HK-2 (cell line): ENCODE measurements around the gene AK9.
"Not testable (repeated sequence)": the region's sequence is repeated elsewhere in the genome, so short reads cannot be mapped to it uniquely, and the experiment has no call there.

Source experiments
- DNase-seq: peaks from one replicate; pipeline ENCODE4 v3.0.0-alpha.2; 2018; ENCODE audit not compliant: unreplicated experiment

AK9 gene

DNA sequence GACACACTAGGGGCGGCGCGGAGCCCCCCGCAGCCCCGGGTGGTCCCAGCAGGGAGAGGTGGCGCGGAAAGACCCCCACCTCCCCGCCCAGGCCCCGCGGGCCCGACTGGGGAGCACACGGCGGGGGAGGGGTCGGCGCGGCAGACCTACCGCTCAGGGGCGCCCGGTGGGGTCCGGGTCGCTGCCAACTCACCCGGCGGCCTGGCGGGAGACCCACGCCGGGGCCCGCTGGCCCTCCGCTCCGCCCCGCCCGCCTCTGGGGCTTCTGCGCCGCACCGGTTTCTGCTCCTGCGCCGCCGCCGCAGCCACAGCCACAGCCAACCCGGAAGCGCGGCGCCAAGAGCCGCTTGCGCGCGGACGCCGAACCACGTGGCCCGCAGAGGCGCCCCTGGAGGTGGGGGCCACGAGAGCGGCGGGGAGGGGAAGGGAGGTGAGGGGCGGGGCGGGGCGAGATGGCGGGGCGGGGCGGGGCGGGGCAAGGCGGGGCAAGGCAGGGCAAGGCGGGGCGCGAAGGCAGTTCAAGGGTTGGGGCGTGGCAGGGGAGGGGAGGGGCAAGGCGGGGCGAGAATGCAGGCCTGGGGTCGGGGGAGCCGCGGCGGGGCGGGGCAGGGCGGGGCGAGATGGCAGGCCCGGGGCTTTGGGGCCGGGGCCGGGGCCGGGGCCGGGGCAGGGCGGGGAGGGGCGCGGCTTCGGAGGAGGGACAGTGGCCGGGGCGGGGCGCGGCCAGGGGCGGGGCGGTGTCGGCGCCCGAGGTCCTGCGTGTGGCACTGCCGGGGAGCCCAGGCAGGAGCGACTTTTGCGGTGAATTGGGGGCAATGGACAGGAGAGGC is 207.9 kb downstream of the AK9 start, which contains the start of gene ZBTB24:
ZBTB24 (minus strand) TSS at position 315 of the 830 bp plus-strand sequence. CDS start 1,193 bp downstream, outside the sequence.
- DNase-seq: peak; percentile 91

DNA sequence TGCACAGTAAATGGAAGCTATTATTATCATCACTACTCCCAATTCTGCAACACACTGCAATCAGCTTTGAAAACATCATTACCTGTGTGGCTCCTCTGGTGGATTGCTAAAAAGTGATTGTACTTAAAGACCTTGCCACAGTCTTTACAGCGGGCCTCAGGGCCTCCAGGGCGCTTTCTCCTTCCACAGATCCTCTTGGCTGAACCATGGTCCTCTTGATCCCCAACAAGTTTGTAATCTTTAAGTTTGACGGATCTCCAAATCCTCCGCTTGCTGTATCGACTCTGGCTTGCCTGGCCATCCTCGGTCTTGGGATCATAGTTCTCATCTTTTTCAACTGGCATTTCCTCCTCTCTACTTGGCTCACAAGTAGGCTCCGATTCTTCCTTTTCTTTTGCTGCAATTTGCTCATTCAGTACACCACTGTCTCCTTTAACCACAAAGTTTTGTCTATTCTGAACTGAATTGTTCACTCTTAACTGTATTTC is 210.0 kb downstream of the AK9 start:
- no peak for DNase-seq

DNA sequence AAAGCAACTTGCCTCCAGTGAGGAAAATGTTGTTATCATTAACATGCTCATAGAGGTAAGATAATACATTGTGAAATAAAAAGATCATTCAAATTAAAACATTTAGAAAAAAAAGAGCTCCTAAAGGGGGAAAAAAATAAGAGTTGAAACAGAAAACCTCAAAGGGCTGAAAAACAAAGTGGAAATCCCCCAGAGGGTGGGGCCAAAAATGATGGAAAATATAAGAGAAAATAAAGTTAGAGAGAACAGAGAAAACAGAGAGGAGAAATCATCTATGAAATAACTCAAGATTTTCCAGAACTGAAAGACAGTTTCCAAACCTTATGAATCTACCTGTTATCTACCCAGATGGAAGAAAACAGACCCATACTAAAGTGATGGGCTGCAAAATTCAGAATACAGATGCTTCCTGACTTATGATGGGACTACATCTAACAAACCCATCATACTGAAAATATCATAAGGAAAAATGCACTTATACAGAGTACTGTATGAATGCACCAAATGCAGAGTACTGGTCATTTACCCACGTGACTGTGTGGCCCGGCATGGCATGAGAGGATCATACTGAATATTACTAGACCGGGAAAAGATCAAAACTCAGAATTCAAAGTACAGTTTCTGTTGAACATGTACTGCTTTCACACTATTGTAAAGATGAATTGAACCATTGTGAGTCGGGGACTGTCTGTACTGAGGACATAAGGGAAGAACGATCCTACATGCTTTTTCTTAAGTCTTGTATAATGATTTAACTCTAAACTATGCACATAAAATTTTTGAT is 212.0 kb downstream of the AK9 start:
- no peak for DNase-seq

DNA sequence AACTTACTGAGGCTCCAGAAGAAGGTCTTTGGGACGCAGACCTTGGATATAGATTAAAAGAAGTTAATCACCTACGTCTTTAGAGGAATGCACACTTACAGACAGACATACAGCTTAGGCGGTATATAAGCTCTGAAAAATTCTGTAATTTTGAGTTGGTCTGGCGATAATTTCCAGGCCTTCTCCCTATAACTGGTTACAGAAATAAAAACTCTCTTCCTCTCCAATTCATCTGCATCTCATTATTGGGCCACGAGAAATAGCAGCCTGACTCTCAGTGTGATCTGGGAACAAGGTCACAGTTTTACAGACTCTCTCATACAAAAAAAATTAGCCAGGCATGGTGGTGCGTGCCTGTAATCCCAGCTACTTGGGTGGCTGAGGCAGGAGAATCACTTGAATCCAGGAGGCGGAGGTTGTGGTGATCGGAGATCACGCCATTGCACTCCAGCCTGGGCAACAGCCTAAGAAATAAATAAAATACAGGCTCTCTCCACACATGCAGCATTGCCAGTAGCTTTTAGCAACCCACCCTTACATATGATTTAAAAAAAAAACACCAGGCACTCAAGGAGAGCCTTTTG is 212.7 kb downstream of the AK9 start:
- no peak for DNase-seq

- DNase-seq: no peak
Measured at GRCh38 chr6:109477725-109478124, 213.3 kb downstream of the AK9 start.

DNA sequence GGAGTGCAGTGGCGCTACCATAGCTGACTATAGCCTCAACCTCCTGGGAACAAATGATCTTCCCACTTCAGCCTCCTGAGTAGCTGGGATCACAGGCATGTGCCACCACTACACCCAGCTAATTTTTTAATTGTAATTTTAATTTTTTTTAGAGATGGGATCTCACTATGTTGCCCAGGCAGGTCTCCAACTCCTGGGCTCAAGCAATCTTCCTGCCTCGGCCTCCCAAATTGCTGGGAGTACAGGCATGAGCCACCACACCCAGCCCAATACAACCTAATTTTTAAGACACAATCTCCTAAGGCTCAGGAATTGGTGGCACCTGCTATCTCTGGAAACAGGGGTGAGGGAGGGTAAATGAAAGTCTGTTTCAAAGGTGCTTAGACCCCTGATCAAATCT is 213.8 kb downstream of the AK9 start:
- DNase-seq: no peak

DNA sequence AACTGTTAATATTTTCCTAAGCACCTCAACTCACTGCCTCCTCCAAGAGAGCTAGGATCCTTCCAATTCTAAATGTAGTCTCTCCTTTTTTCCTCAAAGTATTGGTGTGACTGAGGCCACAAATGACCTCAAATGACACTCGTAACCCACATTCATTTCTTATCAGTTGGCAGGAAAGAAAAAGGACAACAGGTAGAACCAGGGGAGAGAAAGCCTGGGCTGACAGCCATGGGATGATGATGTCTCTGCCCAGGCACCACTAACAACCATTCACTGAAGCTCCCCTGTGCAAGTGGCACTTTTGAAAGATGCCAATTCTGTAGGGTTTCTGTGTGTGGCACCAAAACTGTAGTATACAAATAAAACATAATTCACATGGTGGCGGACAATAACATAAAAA is 215.4 kb downstream of the AK9 start:
- DNase-seq: no peak

- no peak for DNase-seq
Measured at GRCh38 chr6:109474995-109475394, 216.0 kb downstream of the AK9 start.

DNA sequence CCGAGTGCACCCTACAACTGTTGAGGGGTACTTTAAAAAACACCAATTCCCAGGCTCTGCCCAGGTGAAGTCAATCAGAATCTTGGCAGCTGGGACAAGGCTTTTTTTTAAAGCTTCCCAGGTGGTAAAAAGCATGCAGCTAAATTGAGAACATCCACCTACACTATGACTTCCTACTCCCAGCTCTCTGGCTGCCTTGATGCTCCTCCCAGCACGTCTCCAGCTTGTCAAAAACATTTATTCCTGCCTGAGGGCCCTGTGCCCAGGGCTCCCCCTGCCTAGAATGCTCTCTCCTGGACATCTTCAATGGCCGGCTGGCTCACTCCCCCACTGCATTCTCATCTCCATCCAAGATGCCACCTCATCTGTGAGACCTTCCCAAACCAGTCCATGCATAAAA is 217.9 kb downstream of the AK9 start:
- DNase-seq: no peak

- DNase-seq: no peak
Measured at GRCh38 chr6:109472132-109472995, 218.6 kb downstream of the AK9 start.

DNA sequence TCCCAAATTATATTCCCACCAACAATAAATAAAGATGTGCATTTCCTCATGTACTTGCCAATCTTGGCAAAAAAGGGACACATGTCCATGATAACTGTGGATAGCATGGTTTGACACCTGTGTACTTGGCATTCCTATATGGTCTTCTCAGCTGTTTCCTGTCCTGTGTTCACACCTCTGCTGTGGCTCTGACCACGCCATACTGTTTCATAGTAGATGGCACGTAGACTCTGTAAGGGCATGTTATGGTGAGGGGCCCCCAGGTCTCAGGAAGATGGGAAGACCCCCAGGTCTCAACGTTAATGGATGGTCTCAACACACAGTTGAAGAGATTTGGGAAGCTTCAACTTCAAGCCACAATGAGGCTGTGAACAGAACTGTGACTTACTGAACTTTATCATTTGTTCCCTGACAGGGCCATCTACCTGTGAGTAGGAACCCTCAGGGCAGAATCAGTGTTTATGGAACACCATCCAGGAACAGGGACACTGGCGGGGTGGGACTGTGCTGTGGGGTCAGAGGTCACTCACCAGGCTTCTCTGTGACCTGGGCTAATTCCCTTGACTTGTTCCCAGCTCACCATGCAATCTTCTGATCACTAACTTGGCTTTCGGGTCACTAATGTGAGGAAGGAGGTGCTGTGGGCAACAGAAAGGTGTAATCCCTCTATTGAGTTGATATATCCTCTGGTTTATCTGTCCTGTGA is 219.7 kb downstream of the AK9 start:
- no peak for DNase-seq

DNA sequence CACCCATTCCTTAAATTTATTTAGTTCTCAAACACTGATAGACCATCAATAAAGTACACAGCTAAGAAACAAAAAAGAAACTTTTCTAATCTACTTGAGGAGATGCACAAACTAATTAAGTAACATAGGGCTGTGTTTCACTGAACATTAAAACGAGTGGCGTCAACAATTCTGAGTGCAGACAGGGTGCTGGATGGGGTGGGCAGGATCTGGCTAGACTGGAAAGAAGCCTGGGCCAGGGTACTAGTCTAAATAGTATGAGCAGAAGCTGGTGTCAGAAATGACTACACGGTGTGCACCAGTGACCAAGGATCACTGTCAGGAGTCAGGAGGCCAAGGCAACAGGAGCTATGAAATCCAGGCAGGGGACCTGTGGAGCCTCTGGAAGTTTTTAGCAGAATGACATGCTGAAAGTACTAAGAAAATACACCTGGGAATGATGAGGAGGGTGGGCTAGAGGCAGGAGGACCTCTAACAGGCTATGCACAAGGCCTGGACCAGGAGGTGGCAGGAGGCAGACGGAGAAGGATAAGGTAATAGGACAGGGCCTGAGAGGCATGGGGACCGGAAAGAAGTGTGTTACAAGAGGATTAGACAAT is 221.3 kb downstream of the AK9 start:
- no peak for DNase-seq

DNA sequence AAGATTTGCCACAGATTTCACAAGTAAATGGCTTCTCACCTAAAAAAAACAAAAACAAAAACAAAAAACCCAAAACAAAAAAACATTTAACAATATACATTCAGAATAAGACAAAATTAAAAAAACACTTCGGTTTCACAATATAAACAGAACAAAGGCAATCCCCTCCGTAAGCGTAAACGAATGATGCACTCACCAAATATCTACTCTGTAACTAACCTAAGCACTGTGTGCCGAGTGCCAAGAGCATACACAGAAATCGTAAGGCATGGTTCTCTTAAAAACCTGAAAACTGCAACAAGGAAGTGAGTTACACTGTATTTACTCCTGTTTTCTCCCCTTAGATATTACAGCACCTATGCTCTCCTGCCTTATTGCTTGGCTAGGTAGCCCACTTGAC is 223.3 kb downstream of the AK9 start:
- DNase-seq: no peak

DNA sequence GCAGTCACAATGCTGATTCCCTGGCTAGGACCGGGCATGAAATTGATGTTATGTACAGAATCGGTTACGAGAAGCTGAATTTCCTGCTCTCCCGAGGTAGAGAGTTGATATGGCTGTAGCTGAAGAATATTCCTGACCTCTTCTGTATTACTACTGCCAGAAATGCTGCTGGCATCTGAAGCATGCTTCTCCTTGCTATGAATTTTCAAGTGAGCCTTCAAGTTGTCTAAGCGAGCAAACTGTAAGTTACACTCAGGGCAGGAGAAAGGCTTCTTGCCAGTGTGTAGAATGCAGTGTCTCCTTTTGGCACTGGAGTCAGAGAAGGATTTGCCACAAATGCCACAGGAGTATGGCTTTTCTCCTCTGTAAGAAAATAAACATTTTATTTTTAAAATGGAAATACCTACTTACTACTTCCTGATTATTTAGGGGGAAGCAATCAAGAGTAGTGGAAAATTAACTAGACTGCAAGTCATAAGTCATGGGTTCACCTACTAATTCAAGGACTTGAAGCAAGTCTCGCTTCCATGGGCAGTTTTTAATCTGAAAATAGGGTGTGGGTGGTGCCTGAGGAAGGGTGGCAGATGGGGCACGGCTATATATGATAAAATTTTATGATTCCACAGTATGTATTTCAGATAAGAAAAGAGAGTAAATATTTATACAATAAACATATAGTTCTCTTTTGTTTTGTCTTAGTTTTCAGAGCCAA is 224.6 kb downstream of the AK9 start:
- DNase-seq: no peak

DNA sequence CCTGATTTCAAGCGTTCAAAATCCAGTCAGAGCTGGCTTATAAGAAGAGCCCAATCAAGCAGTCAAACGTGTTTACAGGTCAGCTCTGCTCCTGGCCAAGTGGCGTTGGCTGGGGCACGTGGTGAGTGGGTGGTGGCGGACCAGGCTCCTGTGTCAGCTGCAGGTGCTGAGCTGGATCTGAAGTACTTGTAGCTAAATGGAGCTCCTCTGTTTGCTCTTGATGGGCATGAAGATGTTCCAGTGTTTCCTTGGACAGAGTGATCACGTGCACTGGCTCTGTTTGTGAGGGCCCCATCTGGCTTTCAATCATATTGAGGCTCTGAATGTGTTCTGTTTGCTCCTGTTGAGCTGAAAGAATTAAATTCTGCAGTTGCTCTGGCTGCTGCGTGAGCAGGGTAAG is 225.2 kb downstream of the AK9 start:
- DNase-seq: no peak

GRCh38 chr6:109461733-109462526 is 229.1 kb downstream of the AK9 start:
- DNase-seq: no peak

GRCh38 chr6:109461205-109461604 is 229.8 kb downstream of the AK9 start:
- not testable (repeated sequence) for DNase-seq

GRCh38 chr6:109460161-109460829 is 230.7 kb downstream of the AK9 start:
- DNase-seq: no peak
